IMR-90 (cell line): ENCODE data around the gene BCCIP. TPM values are rescaled to one million over a fixed set of nuclear protein-coding genes. Genes with fewer than 3 reads are reported as not detected.

Experiments used
- ATAC-seq: fragments of 200-7000 bp; cut with Tn5 transposase; 2 replicates; pipeline ENCODE4 v1.9.1; 2020; ENCODE audit warnings: low read depth, mild to moderate bottlenecking, moderate library complexity
- BruUV-seq: library from RNA; stranded (reverse); fragments of 400-500 nt; replicated peaks from 2 replicates; lab custom pipeline; 2021; lab: Mats Ljungman, UMichigan
- CTCF ChIA-PET: fragments of 300-600 bp; formaldehyde crosslinking; extraction: SDS; loops from one replicate; lab custom pipeline; 2021; ENCODE audit warnings: antibody characterized with exemption; lab: Yijun Ruan, JAX
- POLR2A ChIA-PET: fragments of 300-600 bp; sonication (Branson Sonifier 250); formaldehyde crosslinking; loops from one replicate; lab custom pipeline; 2022; ENCODE audit warnings: antibody characterized with exemption; ENCODE audit not compliant: unreplicated experiment; lab: Charles Lee
- DNase-seq: peaks from one replicate; pipeline ENCODE4 v3.0.0; 2013
- H2AFZ ChIP-seq: replicated peaks from 2 replicates; pipeline ENCODE3; 2013; ENCODE audit warnings: low read length, mild to moderate bottlenecking; ENCODE audit not compliant: poor library complexity
- H2AK5ac ChIP-seq: 2 replicates; pipeline ENCODE4 v1.6.1; 2013; ENCODE audit warnings: low read depth, low read length, inconsistent platforms
- H2AK9ac ChIP-seq: replicated peaks from 2 replicates; pipeline ENCODE3; 2013; ENCODE audit warnings: mild to moderate bottlenecking, low read depth, low read length, moderate library complexity; ENCODE audit not compliant: poor library complexity
- H2BK120ac ChIP-seq: 2 replicates; pipeline ENCODE4 v1.6.1; 2013; ENCODE audit warnings: low read depth, low read length, inconsistent platforms
- H2BK15ac ChIP-seq: 3 replicates; pipeline ENCODE4 v1.6.1; 2013; ENCODE audit warnings: low read depth, low read length, inconsistent platforms
- H2BK20ac ChIP-seq: 2 replicates; pipeline ENCODE4 v1.6.1; 2013; ENCODE audit warnings: low read depth, mild to moderate bottlenecking, inconsistent platforms, low read length, moderate library complexity
- H2BK5ac ChIP-seq: 2 replicates; pipeline ENCODE4 v1.6.1; 2013; ENCODE audit warnings: mild to moderate bottlenecking, low read depth, low read length, inconsistent platforms; ENCODE audit not compliant: poor library complexity, severe bottlenecking
- H3K14ac ChIP-seq: replicated peaks from 2 replicates; pipeline ENCODE4 v1.6.1; 2013; ENCODE audit warnings: low read depth, low read length, inconsistent platforms
- H3K18ac ChIP-seq: 2 replicates; pipeline ENCODE4 v1.6.1; 2013; ENCODE audit warnings: low read depth, low read length, control low read depth
- H3K23ac ChIP-seq: 2 replicates; pipeline ENCODE4 v1.6.1; 2013; ENCODE audit warnings: low read depth, low read length, inconsistent platforms
- H3K27ac ChIP-seq: 2 replicates; pipeline ENCODE4 v1.5.1; 2013; ENCODE audit warnings: mild to moderate bottlenecking, control low read depth, low read length; ENCODE audit not compliant: insufficient read depth
- H3K27me3 ChIP-seq: 2 replicates; pipeline ENCODE4 v1.6.1; 2013; ENCODE audit warnings: low read length; ENCODE audit not compliant: control insufficient read depth, insufficient read depth
- H3K36me3 ChIP-seq: 2 replicates; pipeline ENCODE4 v1.6.1; 2013; ENCODE audit warnings: low read length, mixed read lengths; ENCODE audit not compliant: control insufficient read depth, insufficient read depth
- H3K4ac ChIP-seq: 2 replicates; pipeline ENCODE4 v1.6.1; 2013; ENCODE audit warnings: low read depth, low read length, inconsistent platforms
- H3K4me1 ChIP-seq: 2 replicates; pipeline ENCODE4 v1.6.1; 2013; ENCODE audit warnings: low read length, mixed read lengths; ENCODE audit not compliant: control insufficient read depth, insufficient read depth
- H3K4me2 ChIP-seq: 2 replicates; pipeline ENCODE4 v1.6.1; 2013; ENCODE audit warnings: low read depth, mild to moderate bottlenecking, control low read depth, low read length, moderate library complexity
- H3K4me3 ChIP-seq: 2 replicates; pipeline ENCODE4 v1.5.1; 2013; ENCODE audit warnings: low read depth, mild to moderate bottlenecking, control low read depth, low read length, moderate library complexity; ENCODE audit not compliant: insufficient read depth
- H3K56ac ChIP-seq: 2 replicates; pipeline ENCODE4 v1.6.1; 2013; ENCODE audit warnings: low read length, inconsistent platforms; ENCODE audit not compliant: insufficient read depth; ENCODE audit errors: extremely low read depth
- H3K79me1 ChIP-seq, 2 experiments: 2 replicates each; pipeline ENCODE4 v1.6.1; 2013; ENCODE audit warnings: low read length in 2 of 2, inconsistent platforms in 1 of 2, low read depth in 1 of 2
- H3K9ac ChIP-seq: 2 replicates; pipeline ENCODE4 v1.6.1; 2013; ENCODE audit warnings: low read depth, low read length, control low read depth
- H3K9me1 ChIP-seq: 2 replicates; pipeline ENCODE4 v1.6.1; 2013; ENCODE audit warnings: low read length, inconsistent platforms; ENCODE audit not compliant: insufficient read depth
- H3K9me3 ChIP-seq: 2 replicates; pipeline ENCODE4 v1.6.1; 2013; ENCODE audit warnings: low read length; ENCODE audit not compliant: control insufficient read depth, insufficient read depth
- H4K20me1 ChIP-seq: 2 replicates; pipeline ENCODE4 v1.6.1; 2013; ENCODE audit warnings: low read length, inconsistent platforms; ENCODE audit not compliant: insufficient read depth
- H4K5ac ChIP-seq: 2 replicates; pipeline ENCODE4 v1.6.1; 2013; ENCODE audit warnings: mild to moderate bottlenecking, low read depth, low read length, control low read depth
- H4K8ac ChIP-seq, 2 experiments: 2 replicates each; pipeline ENCODE4 v1.6.1; 2013; ENCODE audit warnings: low read depth in 2 of 2, low read length in 2 of 2, control low read depth in 1 of 2, inconsistent platforms in 1 of 2
- H4K91ac ChIP-seq: 2 replicates; pipeline ENCODE4 v1.6.1; 2013; ENCODE audit warnings: low read depth, low read length, inconsistent platforms; ENCODE audit not compliant: insufficient read depth
- FOS ChIP-seq: fragments of 150-350 bp; IDR thresholded peaks from 2 replicates; pipeline ENCODE4 v1.6.1; 2016; ENCODE audit warnings: low read depth, low read length
- RCOR1 ChIP-seq: IDR thresholded peaks from 2 replicates; pipeline ENCODE4 v1.6.1; 2012; ENCODE audit warnings: mild to moderate bottlenecking, low read length, improper control_type of control experiment; ENCODE audit not compliant: insufficient replicate concordance
- USF2 ChIP-seq: fragments of 150-350 bp; IDR thresholded peaks from 2 replicates; pipeline ENCODE4 v1.6.1; 2017; ENCODE audit warnings: mild to moderate bottlenecking, antibody characterized with exemption, low read length, low read depth
- WGBS, 2 experiments: methylation state at CpG; one replicate each; pipeline versions ENCODE4 v1.1.5 to v1.1.7; 2013; ENCODE audit warnings: missing lambda C conversion rate in 2 of 2; ENCODE audit not compliant: insufficient read length in 1 of 2; ENCODE audit errors: extremely low coverage in 2 of 2; 5-methylcytosine and 5-hydroxymethylcytosine counted together
- dilution Hi-C: fragments of 300-500 bp; cut with HindIII; formaldehyde crosslinking; loops from one replicate; pipeline ENCODE4 v1.14.3; 2018; ENCODE audit warnings: low sequenced_read_pairs; ENCODE audit not compliant: unreplicated experiment
- in situ Hi-C: fragments of 300-500 bp; cut with MboI; formaldehyde crosslinking; loops from 3 replicates; pipeline ENCODE4 v1.14.3; 2019; ENCODE audit warnings: low sequenced_read_pairs, inconsistent platforms, mixed read lengths
- intact Hi-C: fragments of 100-400 bp; cut with micrococcal nuclease; formaldehyde crosslinking; loops from 2 replicates; pipeline ENCODE4 v1.10.0; 2022
- polyA plus RNA-seq, 3 experiments: library from polyadenylated mRNA; depleted of rRNA; stranded (reverse); fragments of >200 nt; gene quantifications; 2 replicates each; pipeline ENCODE4 v1.2.3, GENCODE V29; 2012; ENCODE audit warnings: low replicate concordance in 1 of 3
- total RNA-seq: library from RNA; depleted of rRNA; stranded (reverse); fragments of >200 nt; gene quantifications from 2 replicates; pipeline ENCODE4 v1.2.3, GENCODE V29; 2012
- TF ChIP-seq, protein P1 (sequence below): conservative IDR thresholded peaks from 2 replicates; pipeline ENCODE4 v1.5.1; 2012; ENCODE audit warnings: mild to moderate bottlenecking, low read depth, low read length, improper control_type of control experiment

BCCIP gene
- total and polyA plus RNA-seq, 2 of the 4 experiments (the other 2 are of a cell fraction), result 31.9 to 49.2 TPM

DNA sequence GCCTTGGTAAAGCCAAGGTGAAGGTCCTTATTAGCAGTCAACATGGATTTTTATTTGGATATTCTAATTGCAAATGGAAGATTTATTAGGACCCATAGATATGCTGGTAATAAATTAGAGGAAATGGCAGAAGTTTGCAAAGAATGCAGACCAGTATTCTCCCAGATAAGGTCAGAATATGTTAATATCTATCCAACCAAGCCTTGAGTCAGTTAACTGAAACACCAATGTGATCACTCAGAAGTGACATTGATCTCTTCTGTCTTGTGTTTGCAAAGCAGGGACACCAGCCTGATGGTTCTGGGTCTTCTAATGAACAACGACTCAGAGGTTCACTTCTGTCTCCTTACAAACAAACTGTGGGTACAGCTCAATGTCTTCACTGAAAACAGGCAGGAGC lies 21.8 kb upstream of the BCCIP start:
- POLR2A ChIA-PET, result no interaction called here
- Histone ChIP-seq H3K27ac (no peak overlapping the region), H2AK5ac (no peak overlapping the region), H3K9me3 (no peaks in the 10 kb centered on the region), H3K9me1 (no peaks in the 10 kb centered on the region; the same call in 1 of the 2 replicates), H3K4me2 (no peak overlapping the region), H3K23ac (no peak overlapping the region), H2AK9ac (no peak overlapping the region), H2AFZ (no peak overlapping the region), H4K5ac (no peak overlapping the region), H3K4ac (no peak overlapping the region), H3K27me3 (no peaks in the 10 kb centered on the region), H3K18ac (no peak overlapping the region), H2BK15ac (no peak overlapping the region), H3K79me1 (no peaks in the 10 kb centered on the region), H2BK5ac (no peak overlapping the region), H4K20me1 (no peaks in the 10 kb centered on the region), H2BK120ac (no peak overlapping the region), H3K9ac (no peak overlapping the region), H2BK20ac (no peak overlapping the region), H3K56ac (no peak overlapping the region), H3K36me3 (peaks cover 27% of the 10 kb centered on the region), H3K4me1 (no peaks in the 10 kb centered on the region), H3K14ac (no peak overlapping the region), H3K4me3 (no peak overlapping the region), H4K8ac (no peak overlapping the region), H4K91ac (no peak overlapping the region)
- CTCF ChIA-PET, result no interaction called here
- intact Hi-C loops (no loop called here), dilution Hi-C loops (no loop called here), in situ Hi-C loops (no loop called here)
- no CpG with 5 or more reads among the region's 1 CpG for WGBS, 2 experiments
- no TSS peak for BruUV-seq
- no peak for ATAC-seq
- no peak for DNase-seq
- no peak for TF ChIP-seq FOS
- TF ChIP-seq, protein P1, sequence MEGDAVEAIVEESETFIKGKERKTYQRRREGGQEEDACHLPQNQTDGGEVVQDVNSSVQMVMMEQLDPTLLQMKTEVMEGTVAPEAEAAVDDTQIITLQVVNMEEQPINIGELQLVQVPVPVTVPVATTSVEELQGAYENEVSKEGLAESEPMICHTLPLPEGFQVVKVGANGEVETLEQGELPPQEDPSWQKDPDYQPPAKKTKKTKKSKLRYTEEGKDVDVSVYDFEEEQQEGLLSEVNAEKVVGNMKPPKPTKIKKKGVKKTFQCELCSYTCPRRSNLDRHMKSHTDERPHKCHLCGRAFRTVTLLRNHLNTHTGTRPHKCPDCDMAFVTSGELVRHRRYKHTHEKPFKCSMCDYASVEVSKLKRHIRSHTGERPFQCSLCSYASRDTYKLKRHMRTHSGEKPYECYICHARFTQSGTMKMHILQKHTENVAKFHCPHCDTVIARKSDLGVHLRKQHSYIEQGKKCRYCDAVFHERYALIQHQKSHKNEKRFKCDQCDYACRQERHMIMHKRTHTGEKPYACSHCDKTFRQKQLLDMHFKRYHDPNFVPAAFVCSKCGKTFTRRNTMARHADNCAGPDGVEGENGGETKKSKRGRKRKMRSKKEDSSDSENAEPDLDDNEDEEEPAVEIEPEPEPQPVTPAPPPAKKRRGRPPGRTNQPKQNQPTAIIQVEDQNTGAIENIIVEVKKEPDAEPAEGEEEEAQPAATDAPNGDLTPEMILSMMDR, result no peak
- no peak for TF ChIP-seq USF2
- TF ChIP-seq RCOR1, result no peak
